GM19372 (cell line): ENCODE results near the gene TMEM236.

Experiments
- ATAC-seq: cut with Tn5 transposase; IDR thresholded peaks from one replicate; pipeline ENCODE4 v1.9.1; 2021; ENCODE audit warnings: mild to moderate bottlenecking, low read depth, moderate library complexity; ENCODE audit not compliant: unreplicated experiment

TMEM236 gene

GRCh38 chr10:17783751-17784150 lies 31.8 kb downstream of the TMEM236 start:
- ATAC-seq, result no peak

- ATAC-seq, result no peak
Observed at GRCh38 chr10:17784688-17785087, 32.7 kb downstream of the TMEM236 start.

GRCh38 chr10:17785276-17785930 lies 33.4 kb downstream of the TMEM236 start:
- no peak for ATAC-seq

- no peak for ATAC-seq
Observed at GRCh38 chr10:17787087-17787961, 35.3 kb downstream of the TMEM236 start.

GRCh38 chr10:17788646-17789045 lies 36.6 kb downstream of the TMEM236 start:
- no peak for ATAC-seq

GRCh38 chr10:17789396-17789795 lies 37.4 kb downstream of the TMEM236 start:
- ATAC-seq, result no peak

DNA sequence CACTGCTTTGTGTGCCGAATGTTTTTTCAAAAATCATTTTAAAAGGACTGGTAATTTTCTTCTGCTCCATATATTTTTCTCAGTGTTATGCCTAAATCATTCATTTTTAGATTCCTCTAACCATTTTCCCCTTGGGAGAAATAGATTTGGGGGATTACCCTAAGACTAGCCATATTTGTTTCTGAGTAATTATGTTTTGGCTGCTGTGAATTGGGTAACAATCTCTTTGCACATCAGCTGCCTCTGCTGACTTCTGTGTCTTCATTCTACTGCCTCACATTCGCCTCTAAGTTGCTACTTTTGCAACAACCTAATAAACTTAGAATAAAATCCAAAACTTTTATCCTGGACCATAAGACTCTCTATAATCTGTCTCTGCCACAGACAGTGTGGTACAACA lies 38.6 kb downstream of the TMEM236 start:
- no peak for ATAC-seq

DNA sequence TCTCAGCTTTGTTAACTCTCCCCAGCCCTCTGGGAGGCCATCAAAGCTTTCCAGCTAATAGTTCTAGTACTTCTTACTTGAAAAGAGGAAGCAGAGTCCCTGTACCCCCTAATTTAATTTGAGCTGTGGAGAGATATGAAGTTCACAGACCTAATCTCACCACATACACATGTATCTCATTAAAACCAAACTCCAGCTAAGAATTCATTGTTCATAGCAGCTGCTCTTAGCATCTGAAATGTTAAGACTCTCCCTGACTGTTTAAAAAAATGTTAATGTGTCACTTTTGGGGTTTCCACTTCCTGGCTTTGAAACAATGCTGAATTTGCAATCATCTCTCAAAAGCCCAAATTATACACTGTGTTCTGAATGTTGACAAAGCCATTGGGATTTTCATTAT lies 41.0 kb downstream of the TMEM236 start:
- ATAC-seq, result no peak

- ATAC-seq, result no peak
Observed at GRCh38 chr10:17793823-17794644, 42.0 kb downstream of the TMEM236 start.

DNA sequence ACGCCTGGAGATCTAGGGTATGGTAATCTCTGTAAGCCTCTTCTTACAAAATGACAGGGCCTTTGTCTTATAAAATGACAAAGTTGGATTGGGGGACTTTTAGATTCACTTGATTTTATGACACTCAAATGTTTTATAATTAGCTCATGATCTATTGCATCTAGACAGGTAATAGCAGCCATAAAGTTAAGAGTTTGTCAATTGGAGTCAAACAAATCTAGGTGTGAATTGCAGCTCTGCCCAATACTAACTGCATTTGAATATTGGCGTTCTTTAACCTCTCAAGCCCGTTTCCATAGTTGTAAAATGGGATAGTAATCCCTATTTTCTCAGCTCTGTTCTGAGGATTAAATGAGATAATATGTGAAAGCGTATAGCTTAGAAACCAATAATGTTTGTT lies 43.1 kb downstream of the TMEM236 start:
- no peak for ATAC-seq

DNA sequence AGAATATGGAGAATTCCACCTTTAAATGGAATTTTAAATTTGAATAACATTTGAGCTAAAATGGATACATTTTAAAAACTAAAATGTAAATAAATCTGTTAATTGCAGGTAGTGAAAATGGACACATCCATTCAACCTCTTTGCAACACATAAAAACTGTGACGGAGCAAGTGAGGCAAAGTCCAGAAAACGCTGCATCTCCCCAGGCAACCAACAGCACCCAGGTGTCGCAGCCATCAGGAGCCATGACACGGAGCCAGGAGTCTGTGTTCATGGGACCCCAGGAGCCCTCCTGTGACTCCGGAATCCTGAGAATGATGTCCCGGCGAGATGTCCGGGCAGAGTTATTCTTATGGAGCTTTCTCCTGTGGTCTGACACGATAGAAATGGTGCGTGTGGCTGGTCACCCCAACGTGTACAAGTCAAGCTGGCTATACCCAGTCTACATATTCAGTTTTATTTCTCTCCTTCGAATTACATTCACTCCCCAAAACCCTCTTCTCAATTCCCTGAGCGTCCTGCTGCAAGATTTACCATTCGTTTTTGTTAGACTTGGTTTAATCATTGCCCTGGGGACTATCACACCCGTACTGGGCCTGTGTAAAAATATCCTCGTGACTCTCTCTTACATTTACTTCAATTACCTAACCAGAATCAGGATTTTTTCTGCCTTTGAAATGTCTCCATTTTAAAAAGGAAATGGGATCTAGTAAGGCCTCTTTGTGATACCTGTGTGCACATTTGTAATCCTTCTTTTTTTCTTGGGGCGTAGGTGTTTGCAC lies 44.0 kb downstream of the TMEM236 start:
- no peak for ATAC-seq

- no peak for ATAC-seq
Observed at GRCh38 chr10:17801507-17801906, 49.5 kb downstream of the TMEM236 start.

GRCh38 chr10:17802350-17802749 lies 50.3 kb downstream of the TMEM236 start:
- no peak for ATAC-seq

- no peak for ATAC-seq
Observed at GRCh38 chr10:17802976-17803375, 51.0 kb downstream of the TMEM236 start.

- ATAC-seq, result no peak
Observed at GRCh38 chr10:17805330-17805729, 53.3 kb downstream of the TMEM236 start.

DNA sequence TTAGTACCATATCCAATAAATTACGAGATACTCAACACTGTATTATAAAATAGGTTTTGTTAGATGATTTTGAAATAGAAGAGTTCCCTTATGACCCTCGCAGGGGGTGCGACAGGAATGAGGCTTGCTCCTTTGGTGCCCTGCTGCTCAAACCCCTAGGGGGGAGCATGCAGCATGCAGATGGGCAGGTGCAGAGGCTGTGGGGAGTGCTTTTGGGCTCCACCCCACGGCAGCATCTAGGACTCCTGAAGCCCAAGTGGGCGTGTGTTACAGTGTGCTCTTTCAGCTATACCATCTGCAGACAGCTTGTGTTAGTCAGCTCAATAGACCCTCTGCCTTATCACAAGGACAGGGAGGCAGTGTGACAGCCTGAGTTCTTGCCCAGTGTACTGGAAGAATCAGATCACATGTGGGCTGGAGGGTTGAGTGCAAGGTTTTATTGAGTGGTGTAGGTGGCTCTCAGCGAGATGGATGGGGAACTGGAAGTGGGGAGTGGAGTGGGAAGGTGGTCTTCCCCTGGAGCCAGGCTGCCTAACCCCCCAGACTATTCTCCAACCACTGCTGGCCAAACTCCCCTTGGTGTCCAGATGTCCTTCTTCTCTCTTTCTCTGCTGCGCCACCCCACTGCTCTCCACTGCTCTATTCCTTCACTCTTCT lies 54.0 kb downstream of the TMEM236 start:
- ATAC-seq, result peak; percentile 75

GRCh38 chr10:17808971-17809841 lies 57.2 kb downstream of the TMEM236 start, which contains the start of gene MRC1:
TSS of gene MRC1 (plus strand) at chr10:17809348. CDS start at chr10:17809466, 118 bp downstream.
- ATAC-seq, result no peak

DNA sequence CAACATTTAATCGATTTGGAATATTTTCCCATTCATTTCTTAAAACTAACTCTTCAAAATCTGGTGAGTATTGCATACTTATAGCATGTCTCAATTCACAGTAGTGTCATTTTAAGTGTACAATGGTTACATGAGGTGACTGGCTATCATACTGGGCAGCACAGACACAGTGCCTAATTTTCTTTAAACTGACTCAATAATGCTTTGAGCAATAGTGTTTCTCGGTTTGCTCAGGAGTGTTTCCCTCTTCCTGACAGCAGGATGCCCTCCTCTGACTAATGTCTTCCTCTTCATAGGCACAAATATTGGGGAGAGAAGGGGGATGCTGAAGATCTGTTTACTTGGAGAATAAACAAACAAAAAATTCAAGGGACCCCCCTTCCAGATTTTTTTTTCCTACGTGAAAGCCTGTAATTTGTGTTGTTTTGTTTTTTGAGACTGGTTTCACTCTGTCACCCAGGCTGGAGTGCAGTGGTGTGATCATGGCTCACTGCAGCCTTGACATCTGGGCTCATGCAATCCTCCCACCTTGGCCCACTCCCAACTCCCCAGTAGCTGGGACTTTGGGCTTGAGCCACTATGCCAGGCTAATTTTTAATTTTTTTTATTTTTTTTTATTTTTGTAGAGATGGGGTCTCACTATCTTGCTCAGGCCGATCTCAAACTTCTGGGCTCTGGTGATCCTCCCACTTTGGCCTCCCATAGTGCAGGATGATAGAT lies 59.3 kb downstream of the TMEM236 start:
- ATAC-seq, result no peak
